Gastrocnemius medialis (tissue), 4 donors: ENCODE results near the gene PGM2L1.
A peak's percentile ranks its signal among the peaks of the same experiment; 100 is the strongest.

Experiments used
- CTCF ChIP-seq, 5 experiments: fragments of 450-650 bp in 3 of 5; fragments of 200-600 bp in 2 of 5; sonication (generic) in 2 of 5; IDR thresholded peaks in 4 of 5; conservative IDR thresholded peaks in 1 of 5; 1 replicate in 4 of 5; 2 replicates in 1 of 5; pipeline ENCODE4 v1.5.1; 2016 to 2019; ENCODE audit warnings: antibody characterized with exemption in 5 of 5, mild to moderate bottlenecking in 3 of 5, moderate library complexity in 3 of 5
- POLR2A ChIP-seq, 2 donors: fragments of 450-650 bp; IDR thresholded peaks; one replicate each; pipeline ENCODE4 v1.6.1; 2017; ENCODE audit warnings: antibody characterized with exemption in 2 of 2, mild to moderate bottlenecking in 2 of 2, moderate library complexity in 2 of 2

GRCh38 chr11:74388678-74389327 is 9.4 kb downstream of the PGM2L1 start:
- peak; percentile 60 to 79 (median 70) for TF ChIP-seq CTCF (IDR thresholded peaks at IDR 0.05 in 4 of 5, conservative IDR thresholded peaks at IDR 0.05 in 1 of 5)
- no peak for TF ChIP-seq POLR2A (IDR thresholded peaks at IDR 0.05)
